Measurements from ENCODE around the gene POLR3K. TPM values are rescaled to one million over a fixed set of nuclear protein-coding genes. Genes with fewer than 3 reads are reported as not detected.

POLR3K gene
- total RNA-seq, 1 donor from 2014 or later, result 12.2 TPM

DNA sequence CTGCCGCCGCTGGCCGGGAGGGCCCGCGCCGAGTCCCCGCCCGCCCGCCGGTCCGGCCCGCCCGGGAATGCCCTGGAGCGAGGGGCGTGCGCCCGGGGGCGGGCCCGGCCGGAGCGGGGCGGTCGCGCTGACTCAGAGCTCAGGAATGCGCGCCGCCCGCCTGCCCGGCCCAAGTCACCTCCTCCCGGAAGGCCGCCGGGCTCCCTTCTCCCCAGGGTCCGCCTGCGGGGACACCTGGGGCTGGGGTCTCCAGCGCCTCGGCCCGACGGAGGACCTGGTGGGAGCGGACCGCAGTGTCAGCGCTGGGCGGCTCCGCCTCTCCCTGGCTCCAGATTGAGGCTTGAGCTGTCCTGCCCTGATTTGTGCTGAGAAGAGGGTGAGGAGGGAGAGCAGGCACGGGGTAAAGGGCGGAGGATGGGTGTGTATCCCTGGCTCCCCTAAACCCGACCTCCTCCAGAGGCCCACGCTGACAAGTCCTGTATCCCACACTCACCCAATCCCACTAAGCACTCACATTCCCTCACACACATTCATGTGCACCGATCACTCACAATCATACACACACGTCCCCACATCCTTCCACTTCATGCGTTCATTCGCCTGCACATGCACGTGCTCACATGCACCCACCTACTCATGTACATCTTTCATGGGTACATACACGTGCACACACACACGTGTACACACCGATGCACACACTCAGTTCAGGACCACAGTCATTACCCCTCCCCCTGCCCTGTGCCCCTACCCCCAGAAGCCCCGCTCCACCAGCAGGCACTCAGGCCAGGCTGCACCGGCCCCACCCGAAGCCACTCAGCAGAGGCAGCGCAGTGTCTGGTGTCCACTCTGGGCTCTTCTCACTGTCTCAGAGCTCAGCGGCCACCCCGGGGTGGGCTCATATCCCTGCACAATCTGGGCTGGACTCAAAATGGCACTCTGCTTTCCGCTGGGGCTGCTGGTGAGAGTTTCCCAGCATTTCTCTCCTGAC lies 19.4 kb upstream of the POLR3K start, which contains the start of gene RHBDF1:
RHBDF1 (minus strand) TSS at position 71 of the 988 bp plus-strand sequence. CDS start 7,616 bp downstream, outside the sequence.
- no peaks in the 10 kb centered on the region for H3K36me3 Mint-ChIP-seq (ENCODE audit: low read depth, unreplicated experiment)
- Histone ChIP-seq H3K79me2 (ENCODE audit: insufficient read depth, low read length) (peaks cover 44% of the 10 kb centered on the region), H4K20me1 (ENCODE audit: insufficient read depth, low read length) (peaks cover 40% of the 10 kb centered on the region), H3K4me3 (ENCODE audit: insufficient read depth, low read depth, low read length) (peak within 1 kb of the TSS; percentile 81), H3K4me1 (ENCODE audit: insufficient read depth, low read length) (peaks cover 60% of the 10 kb centered on the region), H3K9ac (ENCODE audit: low read length) (peak within 1 kb of the TSS; percentile 84), H3K27me3 (ENCODE audit: insufficient read depth, low read length) (no peaks in the 10 kb centered on the region), H2AFZ (ENCODE audit: low read depth, low read length) (peak within 1 kb of the TSS; percentile 64), H3K4me2 (ENCODE audit: low read length) (peak within 1 kb of the TSS; percentile 96), H3K27ac (ENCODE audit: low read depth, low read length) (peak within 1 kb of the TSS; percentile 54), H3K36me3 (ENCODE audit: insufficient read depth, low read length) (no peaks in the 10 kb centered on the region), H3K9me3 (ENCODE audit: insufficient read depth, low read depth, low read length) (no peaks in the 10 kb centered on the region)
- DNase-seq (ENCODE audit: low read depth), result no peak
- H3K27me3 Mint-ChIP-seq (ENCODE audit: low read depth, unreplicated experiment), result no peaks in the 10 kb centered on the region
- H3K9me3 Mint-ChIP-seq (ENCODE audit: unreplicated experiment), result no peaks in the 10 kb centered on the region
- TF ChIP-seq EZH2 (IDR thresholded peaks at IDR 0.05; ENCODE audit: insufficient read depth, low read length), result no peak
- TF ChIP-seq, protein P1, sequence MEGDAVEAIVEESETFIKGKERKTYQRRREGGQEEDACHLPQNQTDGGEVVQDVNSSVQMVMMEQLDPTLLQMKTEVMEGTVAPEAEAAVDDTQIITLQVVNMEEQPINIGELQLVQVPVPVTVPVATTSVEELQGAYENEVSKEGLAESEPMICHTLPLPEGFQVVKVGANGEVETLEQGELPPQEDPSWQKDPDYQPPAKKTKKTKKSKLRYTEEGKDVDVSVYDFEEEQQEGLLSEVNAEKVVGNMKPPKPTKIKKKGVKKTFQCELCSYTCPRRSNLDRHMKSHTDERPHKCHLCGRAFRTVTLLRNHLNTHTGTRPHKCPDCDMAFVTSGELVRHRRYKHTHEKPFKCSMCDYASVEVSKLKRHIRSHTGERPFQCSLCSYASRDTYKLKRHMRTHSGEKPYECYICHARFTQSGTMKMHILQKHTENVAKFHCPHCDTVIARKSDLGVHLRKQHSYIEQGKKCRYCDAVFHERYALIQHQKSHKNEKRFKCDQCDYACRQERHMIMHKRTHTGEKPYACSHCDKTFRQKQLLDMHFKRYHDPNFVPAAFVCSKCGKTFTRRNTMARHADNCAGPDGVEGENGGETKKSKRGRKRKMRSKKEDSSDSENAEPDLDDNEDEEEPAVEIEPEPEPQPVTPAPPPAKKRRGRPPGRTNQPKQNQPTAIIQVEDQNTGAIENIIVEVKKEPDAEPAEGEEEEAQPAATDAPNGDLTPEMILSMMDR (IDR thresholded peaks at IDR 0.05; ENCODE audit: insufficient read depth, low read depth, low read length), result no peak
- FAIRE-seq, result no peak
- peaks cover 39% of the 10 kb centered on the region for H3K4me1 Mint-ChIP-seq (ENCODE audit: low read depth, unreplicated experiment)
- H3K4me3 Mint-ChIP-seq (ENCODE audit: unreplicated experiment), result peak within 1 kb of the TSS; percentile 91
- peak within 1 kb of the TSS; percentile 72 for H3K27ac Mint-ChIP-seq (ENCODE audit: unreplicated experiment)

DNA sequence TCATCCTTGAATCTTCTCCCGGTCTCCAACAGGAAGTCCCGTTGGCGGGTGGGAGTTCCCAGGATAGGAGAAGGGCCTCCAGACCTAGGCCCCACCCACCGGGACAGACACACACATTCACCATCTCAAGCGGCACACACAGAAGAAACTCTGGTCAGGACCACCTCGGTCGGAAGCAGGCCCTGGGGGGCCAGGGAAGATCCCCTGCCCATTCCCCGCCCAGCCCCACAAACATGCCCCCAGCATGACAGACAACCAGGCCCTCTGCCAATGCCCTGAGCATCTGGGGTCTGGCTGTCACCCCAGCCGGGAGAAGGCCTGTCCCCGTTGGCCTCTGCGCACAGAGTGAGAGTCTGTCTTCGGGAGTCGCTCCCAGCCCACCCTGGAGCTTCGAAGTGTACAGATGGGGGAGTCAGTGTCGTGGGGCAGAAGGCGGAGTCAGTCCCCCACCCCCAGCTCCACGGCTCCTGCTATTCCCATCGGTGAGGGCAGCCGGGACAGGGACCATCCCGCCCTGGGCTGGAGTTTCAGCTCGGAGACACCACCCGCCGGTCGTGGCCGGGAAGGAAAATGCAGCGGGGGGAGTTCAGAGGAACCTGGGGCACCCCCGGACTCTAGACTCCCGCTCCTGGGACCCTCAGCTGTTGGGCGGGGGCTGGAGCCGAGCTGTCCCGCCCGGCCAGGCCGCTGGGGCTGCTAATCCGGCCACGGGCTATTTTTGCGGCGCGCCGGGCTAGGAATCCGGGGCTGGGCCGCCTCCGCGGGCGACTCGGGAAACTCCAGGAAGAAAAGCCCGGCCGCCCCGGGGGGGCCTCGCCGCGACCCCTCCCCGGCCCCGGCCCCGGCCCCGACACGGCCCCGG lies 18.4 kb upstream of the POLR3K start:
- Mint-ChIP-seq H3K9me3 (ENCODE audit: unreplicated experiment) (no peaks in the 10 kb centered on the region), H3K4me3 (ENCODE audit: unreplicated experiment) (peak overlapping the region; percentile 91), H3K4me1 (ENCODE audit: low read depth, unreplicated experiment) (peaks cover 43% of the 10 kb centered on the region), H3K27ac (ENCODE audit: unreplicated experiment) (peak overlapping the region; percentile 72), H3K27me3 (ENCODE audit: low read depth, unreplicated experiment) (no peaks in the 10 kb centered on the region), H3K36me3 (ENCODE audit: low read depth, unreplicated experiment) (no peaks in the 10 kb centered on the region)
- Histone ChIP-seq H3K9me3 (ENCODE audit: insufficient read depth, low read depth, low read length) (no peaks in the 10 kb centered on the region), H3K4me3 (ENCODE audit: insufficient read depth, low read depth, low read length) (peak overlapping the region; percentile 81), H3K36me3 (ENCODE audit: insufficient read depth, low read length) (no peaks in the 10 kb centered on the region), H2AFZ (ENCODE audit: low read depth, low read length) (peak overlapping the region; percentile 49), H3K9ac (ENCODE audit: low read length) (peak overlapping the region; percentile 84), H3K27ac (ENCODE audit: low read depth, low read length) (peak overlapping the region; percentile 54), H4K20me1 (ENCODE audit: insufficient read depth, low read length) (peaks cover 50% of the 10 kb centered on the region), H3K79me2 (ENCODE audit: insufficient read depth, low read length) (peaks cover 52% of the 10 kb centered on the region), H3K4me1 (ENCODE audit: insufficient read depth, low read length) (peaks cover 49% of the 10 kb centered on the region), H3K27me3 (ENCODE audit: insufficient read depth, low read length) (no peaks in the 10 kb centered on the region), H3K4me2 (ENCODE audit: low read length) (peak overlapping the region; percentile 96)
- DNase-seq (ENCODE audit: low read depth) (peak; percentile 64), FAIRE-seq (no peak)
- TF ChIP-seq, protein P1 (IDR thresholded peaks at IDR 0.05; ENCODE audit: insufficient read depth, low read depth, low read length), result no peak
- no peak for TF ChIP-seq EZH2 (IDR thresholded peaks at IDR 0.05; ENCODE audit: insufficient read depth, low read length)
